Testis (tissue), 3 donors: Measurements from ENCODE around the gene HK1. TPM values are rescaled to one million over a fixed set of nuclear protein-coding genes. Genes with fewer than 3 reads are reported as not detected.
"Not testable (repeated sequence)": the region's sequence is repeated elsewhere in the genome, so short reads cannot be mapped to it uniquely, and the experiment has no call there.

ENCODE experiments used
- DNase-seq: peaks from one replicate; pipeline ENCODE4 v3.0.0-alpha.2; 2019
- H3K27ac ChIP-seq, 2 donors: fragments of 200-600 bp; sonication (generic); one replicate each; pipeline ENCODE4 v1.5.1; 2019
- H3K27me3 ChIP-seq: fragments of 200-600 bp; sonication (generic); one replicate; pipeline ENCODE4 v1.5.1; 2019
- H3K36me3 ChIP-seq: fragments of 200-600 bp; sonication (generic); one replicate; pipeline ENCODE4 v1.5.1; 2017; ENCODE audit warnings: low read depth; ENCODE audit errors: missing control alignments
- H3K4me1 ChIP-seq: fragments of 200-600 bp; sonication (generic); one replicate; pipeline ENCODE4 v1.5.1; 2019
- H3K4me3 ChIP-seq, 2 donors: fragments of 200-600 bp; sonication (generic); one replicate each; pipeline ENCODE4 v1.5.1; 2017 to 2019
- H3K9me3 ChIP-seq: fragments of 200-600 bp; sonication (generic); one replicate; pipeline ENCODE4 v1.5.1; 2017
- POLR2A ChIP-seq: fragments of 450-650 bp; IDR thresholded peaks from one replicate; pipeline ENCODE4 v1.6.1; 2017; ENCODE audit warnings: antibody characterized with exemption, mild to moderate bottlenecking, moderate library complexity
- WGBS, 2 donors: methylation state at CpG; one replicate each; pipeline ENCODE4 v1.1.5; 2018; 5-methylcytosine and 5-hydroxymethylcytosine counted together
- intact Hi-C: fragments of 100-400 bp; cut with DNase I; formaldehyde crosslinking; loops from one replicate; pipeline ENCODE4 v1.15.1; 2023; ENCODE audit warnings: low total_unique reads
- polyA plus RNA-seq: library from polyadenylated mRNA; stranded (reverse); fragments of 350-450 nt; fragmentation: Illumina TruSeq; extraction: RNeasy Lipid Tissue Mini Kit (QIAGEN cat#74804); gene quantifications from one replicate; pipeline ENCODE4 v1.2.3, GENCODE V29; 2014; ENCODE audit warnings: low read depth, low replicate concordance; ENCODE audit not compliant: insufficient read depth
- total RNA-seq, 2 donors: library from RNA; depleted of rRNA; stranded (reverse); fragments of >200 nt; gene quantifications; one replicate each; pipeline ENCODE4 v1.2.3, GENCODE V29; 2016
- TF ChIP-seq, protein P1 (sequence below), 3 experiments: fragments of 450-650 bp in 2 of 3; fragments of 200-600 bp in 1 of 3; sonication (generic) in 1 of 3; IDR thresholded peaks; one replicate each; pipeline ENCODE4 v1.5.1; 2016 to 2019; ENCODE audit warnings: antibody characterized with exemption in 3 of 3, mild to moderate bottlenecking in 2 of 3, moderate library complexity in 1 of 3

HK1 gene
- total and polyA plus RNA-seq, 3 donors from 2014 or later, result 62.3 to 179 (median 143) TPM

DNA sequence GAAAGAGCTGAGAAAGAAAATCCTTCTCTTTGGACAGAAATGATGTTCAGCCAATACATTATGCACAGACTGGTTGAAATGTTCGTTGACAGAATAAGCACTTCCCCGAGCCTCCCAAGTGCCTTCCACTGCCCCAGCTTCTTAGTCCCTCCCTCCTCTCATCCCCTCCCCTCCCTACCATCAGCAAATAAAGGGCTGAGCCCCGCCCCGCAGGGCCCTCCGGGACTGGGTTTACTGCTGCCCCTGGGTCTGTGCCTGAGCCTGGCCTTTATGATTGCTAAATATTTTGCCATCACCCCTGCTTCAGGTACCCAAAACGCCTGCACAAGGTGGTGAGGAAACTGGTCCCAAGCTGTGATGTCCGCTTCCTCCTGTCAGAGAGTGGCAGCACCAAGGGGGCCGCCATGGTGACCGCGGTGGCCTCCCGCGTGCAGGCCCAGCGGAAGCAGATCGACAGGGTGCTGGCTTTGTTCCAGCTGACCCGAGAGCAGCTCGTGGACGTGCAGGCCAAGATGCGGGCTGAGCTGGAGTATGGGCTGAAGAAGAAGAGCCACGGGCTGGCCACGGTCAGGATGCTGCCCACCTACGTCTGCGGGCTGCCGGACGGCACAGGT lies 30.1 kb upstream of the HK1 start:
- 73 to 87% methylated on average over 20 to 24 of the region's 24 CpGs for WGBS, 2 donors
- no peaks in the 10 kb centered on the region for H3K4me1 ChIP-seq

DNA sequence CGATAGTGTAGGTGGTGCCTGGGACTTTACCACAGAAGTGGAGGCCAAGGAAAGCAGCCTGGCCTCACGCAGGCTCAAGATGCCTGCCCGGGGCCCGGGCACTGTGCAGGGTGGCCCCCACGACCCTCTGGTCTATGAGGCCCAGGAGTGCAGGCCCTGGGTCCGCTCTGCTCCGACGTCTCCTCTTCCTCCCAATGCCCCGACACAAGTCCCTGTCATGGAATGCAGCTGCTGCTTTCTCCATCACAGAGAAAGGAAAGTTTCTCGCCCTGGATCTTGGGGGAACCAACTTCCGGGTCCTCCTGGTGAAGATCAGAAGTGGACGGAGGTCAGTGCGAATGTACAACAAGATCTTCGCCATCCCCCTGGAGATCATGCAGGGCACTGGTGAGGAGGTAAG lies 28.3 kb upstream of the HK1 start:
- Histone ChIP-seq H3K27me3 (no peaks in the 10 kb centered on the region), H3K9me3 (no peaks in the 10 kb centered on the region), H3K4me3 (no peak overlapping the region), H3K27ac (no peak overlapping the region), H3K4me1 (no peaks in the 10 kb centered on the region), H3K36me3 (no peaks in the 10 kb centered on the region)
- TF ChIP-seq, protein P1, sequence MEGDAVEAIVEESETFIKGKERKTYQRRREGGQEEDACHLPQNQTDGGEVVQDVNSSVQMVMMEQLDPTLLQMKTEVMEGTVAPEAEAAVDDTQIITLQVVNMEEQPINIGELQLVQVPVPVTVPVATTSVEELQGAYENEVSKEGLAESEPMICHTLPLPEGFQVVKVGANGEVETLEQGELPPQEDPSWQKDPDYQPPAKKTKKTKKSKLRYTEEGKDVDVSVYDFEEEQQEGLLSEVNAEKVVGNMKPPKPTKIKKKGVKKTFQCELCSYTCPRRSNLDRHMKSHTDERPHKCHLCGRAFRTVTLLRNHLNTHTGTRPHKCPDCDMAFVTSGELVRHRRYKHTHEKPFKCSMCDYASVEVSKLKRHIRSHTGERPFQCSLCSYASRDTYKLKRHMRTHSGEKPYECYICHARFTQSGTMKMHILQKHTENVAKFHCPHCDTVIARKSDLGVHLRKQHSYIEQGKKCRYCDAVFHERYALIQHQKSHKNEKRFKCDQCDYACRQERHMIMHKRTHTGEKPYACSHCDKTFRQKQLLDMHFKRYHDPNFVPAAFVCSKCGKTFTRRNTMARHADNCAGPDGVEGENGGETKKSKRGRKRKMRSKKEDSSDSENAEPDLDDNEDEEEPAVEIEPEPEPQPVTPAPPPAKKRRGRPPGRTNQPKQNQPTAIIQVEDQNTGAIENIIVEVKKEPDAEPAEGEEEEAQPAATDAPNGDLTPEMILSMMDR (IDR thresholded peaks at IDR 0.05), result no peak
- no peak for TF ChIP-seq POLR2A
- DNase-seq, result no peak
- intact Hi-C loops, result no loop called here
- WGBS, 2 donors, result 92 to 96% methylated on average over 13 to 14 of the region's 14 CpGs

More for the DNA sequence above, 30.1 kb upstream of the HK1 start:
- Histone ChIP-seq H3K9me3 (no peaks in the 10 kb centered on the region), H3K4me3 (no peak overlapping the region), H3K27me3 (no peaks in the 10 kb centered on the region), H3K36me3 (no peaks in the 10 kb centered on the region), H3K27ac (no peak overlapping the region)
- intact Hi-C loops, result no loop called here
- TF ChIP-seq, protein P1 (IDR thresholded peaks at IDR 0.05), result no peak
- no peak for TF ChIP-seq POLR2A
- DNase-seq, result no peak

DNA sequence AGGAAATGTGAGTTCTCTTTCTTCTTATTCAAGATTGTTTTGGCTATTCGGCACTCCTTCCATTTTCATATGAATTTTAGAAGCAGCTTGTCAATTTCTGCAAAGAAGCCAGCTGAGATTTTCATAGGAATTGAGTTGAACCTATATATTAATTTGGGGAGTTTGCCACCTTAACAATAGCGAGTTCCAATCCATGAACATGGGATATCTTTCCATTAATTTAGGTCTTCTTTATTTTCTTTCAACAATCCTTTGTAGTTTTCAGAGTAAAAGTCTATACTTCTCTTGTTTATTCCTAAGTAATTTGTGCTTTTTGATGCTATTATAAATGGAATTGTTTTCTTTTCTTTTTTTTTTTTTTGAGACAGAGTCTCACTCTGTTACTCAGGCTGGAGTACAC lies 26.9 kb upstream of the HK1 start:
- H3K4me1 ChIP-seq, H3K27me3 ChIP-seq, H3K27ac ChIP-seq, DNase-seq, H3K36me3 ChIP-seq, H3K9me3 ChIP-seq, intact Hi-C loops, H3K4me3 ChIP-seq: not testable (repeated sequence)
- WGBS, 2 donors, result 90 to 94% methylated on average over 2 of the region's 2 CpGs

DNA sequence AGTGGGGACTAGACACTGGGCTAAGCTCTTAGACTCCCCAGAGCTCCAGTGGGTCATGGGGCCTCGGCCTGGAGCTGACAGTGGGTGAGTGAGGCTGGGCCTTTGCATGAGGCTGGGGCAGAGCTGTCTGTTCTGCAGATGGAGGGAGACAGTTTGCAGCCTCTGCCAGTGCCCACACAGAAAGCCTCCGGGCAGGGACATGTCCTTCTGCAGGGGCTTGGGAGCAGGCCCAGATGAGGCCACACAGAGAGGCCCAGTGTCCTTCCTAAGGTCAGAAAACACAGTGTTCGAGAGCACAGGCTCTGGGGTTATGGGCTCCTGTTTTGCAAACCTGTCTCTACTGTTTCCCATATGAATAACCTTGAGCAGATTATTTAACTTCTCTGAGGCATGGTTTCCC lies 25.1 kb upstream of the HK1 start:
- Histone ChIP-seq H3K27ac (no peak overlapping the region), H3K4me1 (no peaks in the 10 kb centered on the region), H3K9me3 (no peaks in the 10 kb centered on the region), H3K27me3 (no peaks in the 10 kb centered on the region), H3K4me3 (no peak overlapping the region), H3K36me3 (no peaks in the 10 kb centered on the region)
- no peak for TF ChIP-seq POLR2A
- TF ChIP-seq, protein P1 (IDR thresholded peaks at IDR 0.05), result no peak
- WGBS, 2 donors, result 56 to 67% methylated on average over 3 of the region's 3 CpGs
- intact Hi-C loops, result no loop called here
- DNase-seq, result no peak

DNA sequence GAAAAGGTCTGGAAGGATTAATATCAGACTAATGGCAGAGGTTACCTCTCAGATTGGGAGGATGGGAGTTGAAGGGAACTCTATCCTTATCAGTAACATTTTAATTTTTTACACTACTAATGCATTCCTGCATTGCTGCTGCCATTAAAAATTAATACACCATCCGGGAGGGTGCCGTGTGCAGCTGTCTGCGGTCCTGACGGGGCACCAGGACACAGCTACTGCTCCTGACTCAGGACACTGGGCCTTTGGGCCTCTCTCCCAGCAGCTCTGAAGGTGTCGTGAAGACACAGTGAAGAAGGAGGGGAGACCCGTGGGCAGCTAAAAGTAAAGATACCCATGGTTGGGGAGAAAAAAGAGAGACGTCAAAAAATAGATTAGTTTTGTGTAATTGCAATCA lies 23.4 kb upstream of the HK1 start:
- intact Hi-C loops, result no loop called here
- H3K4me1 ChIP-seq, result no peaks in the 10 kb centered on the region
- TF ChIP-seq, protein P1 (IDR thresholded peaks at IDR 0.05), result no peak
- TF ChIP-seq POLR2A, result no peak
- 56 to 74% methylated on average over 7 of the region's 7 CpGs for WGBS, 2 donors
- H3K27ac ChIP-seq, result no peak overlapping the region
- H3K4me3 ChIP-seq, result no peak overlapping the region
- no peaks in the 10 kb centered on the region for H3K9me3 ChIP-seq
- H3K27me3 ChIP-seq, result no peaks in the 10 kb centered on the region
- no peaks in the 10 kb centered on the region for H3K36me3 ChIP-seq
- no peak for DNase-seq
